ENCODE results near the gene TTLL6.

DNA sequence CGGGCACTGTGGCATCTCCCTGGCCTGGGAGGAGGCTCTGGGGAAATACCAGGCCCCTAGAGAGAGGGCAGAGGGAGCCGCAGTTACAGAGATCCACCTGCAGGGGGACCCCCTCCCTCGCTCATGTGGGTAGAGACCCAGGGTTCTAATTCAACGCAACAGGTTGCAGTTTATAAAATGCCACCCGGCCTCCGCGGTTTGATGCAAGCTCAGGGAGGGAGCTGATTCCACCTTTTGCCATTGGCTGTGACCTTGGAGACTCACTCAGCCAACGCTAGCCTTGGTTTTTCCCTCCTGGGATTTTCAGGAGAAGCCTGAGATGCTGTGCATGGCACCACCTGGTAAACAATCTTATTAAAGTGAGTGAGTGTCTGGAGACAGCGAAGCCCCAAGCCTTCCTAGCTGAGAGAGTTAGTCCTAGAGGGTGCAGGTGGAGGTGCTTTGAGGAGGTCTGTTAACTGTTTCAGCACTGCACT, 12.1 kb downstream of the TTLL6 start:
- TF ChIP-seq, protein P1, sequence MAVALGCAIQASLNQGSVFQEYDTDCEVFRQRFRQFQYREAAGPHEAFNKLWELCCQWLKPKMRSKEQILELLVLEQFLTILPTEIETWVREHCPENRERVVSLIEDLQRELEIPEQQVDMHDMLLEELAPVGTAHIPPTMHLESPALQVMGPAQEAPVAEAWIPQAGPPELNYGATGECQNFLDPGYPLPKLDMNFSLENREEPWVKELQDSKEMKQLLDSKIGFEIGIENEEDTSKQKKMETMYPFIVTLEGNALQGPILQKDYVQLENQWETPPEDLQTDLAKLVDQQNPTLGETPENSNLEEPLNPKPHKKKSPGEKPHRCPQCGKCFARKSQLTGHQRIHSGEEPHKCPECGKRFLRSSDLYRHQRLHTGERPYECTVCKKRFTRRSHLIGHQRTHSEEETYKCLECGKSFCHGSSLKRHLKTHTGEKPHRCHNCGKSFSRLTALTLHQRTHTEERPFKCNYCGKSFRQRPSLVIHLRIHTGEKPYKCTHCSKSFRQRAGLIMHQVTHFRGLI (CRISPR knock-in tag; IDR thresholded peaks at IDR 0.05): no peak
- TF ChIP-seq ZNF217 (CRISPR knock-in tag; IDR thresholded peaks at IDR 0.05): no peak
- TF ChIP-seq SMAD1 (IDR thresholded peaks at IDR 0.05; ENCODE audit: low read depth, low read length, partially characterized antibody): no peak
- no peak for TF ChIP-seq DMBX1 (CRISPR knock-in tag; IDR thresholded peaks at IDR 0.05; ENCODE audit: borderline replicate concordance)
- TF ChIP-seq CTCF (IDR thresholded peaks at IDR 0.05 in 2 of 3, conservative IDR thresholded peaks at IDR 0.05 in 1 of 3; ENCODE audit: insufficient read depth in 2 of 3, low read depth in 1 of 3, low read length in 3 of 3): peak; percentile 83 to 93 (median 92)
- no peak for TF ChIP-seq ARID2 (IDR thresholded peaks at IDR 0.05)
- TF ChIP-seq, protein P2, sequence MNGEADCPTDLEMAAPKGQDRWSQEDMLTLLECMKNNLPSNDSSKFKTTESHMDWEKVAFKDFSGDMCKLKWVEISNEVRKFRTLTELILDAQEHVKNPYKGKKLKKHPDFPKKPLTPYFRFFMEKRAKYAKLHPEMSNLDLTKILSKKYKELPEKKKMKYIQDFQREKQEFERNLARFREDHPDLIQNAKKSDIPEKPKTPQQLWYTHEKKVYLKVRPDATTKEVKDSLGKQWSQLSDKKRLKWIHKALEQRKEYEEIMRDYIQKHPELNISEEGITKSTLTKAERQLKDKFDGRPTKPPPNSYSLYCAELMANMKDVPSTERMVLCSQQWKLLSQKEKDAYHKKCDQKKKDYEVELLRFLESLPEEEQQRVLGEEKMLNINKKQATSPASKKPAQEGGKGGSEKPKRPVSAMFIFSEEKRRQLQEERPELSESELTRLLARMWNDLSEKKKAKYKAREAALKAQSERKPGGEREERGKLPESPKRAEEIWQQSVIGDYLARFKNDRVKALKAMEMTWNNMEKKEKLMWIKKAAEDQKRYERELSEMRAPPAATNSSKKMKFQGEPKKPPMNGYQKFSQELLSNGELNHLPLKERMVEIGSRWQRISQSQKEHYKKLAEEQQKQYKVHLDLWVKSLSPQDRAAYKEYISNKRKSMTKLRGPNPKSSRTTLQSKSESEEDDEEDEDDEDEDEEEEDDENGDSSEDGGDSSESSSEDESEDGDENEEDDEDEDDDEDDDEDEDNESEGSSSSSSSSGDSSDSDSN (IDR thresholded peaks at IDR 0.05; ENCODE audit: borderline replicate concordance in 1 of 2, low read depth in 2 of 2, low read length in 2 of 2): no peak
- TF ChIP-seq HOMEZ (CRISPR knock-in tag; IDR thresholded peaks at IDR 0.05): no peak
- no peak for TF ChIP-seq ZNF318 (IDR thresholded peaks at IDR 0.05; ENCODE audit: borderline replicate concordance in 1 of 2, low read depth in 1 of 2)
- TF ChIP-seq JUN (IDR thresholded peaks at IDR 0.05; ENCODE audit: borderline replicate concordance, low read depth, low read length): no peak
- no peak for TF ChIP-seq JUN (CRISPR knock-in tag; IDR thresholded peaks at IDR 0.05; ENCODE audit: borderline replicate concordance)
- no peak for TF ChIP-seq BRF1 (IDR thresholded peaks at IDR 0.05; ENCODE audit: borderline replicate concordance, extremely low read depth, insufficient read length)
- TF ChIP-seq RBM25 (IDR thresholded peaks at IDR 0.05; ENCODE audit: low read depth, low read length, severe bottlenecking): no peak
- TF ChIP-seq MITF (IDR thresholded peaks at IDR 0.05): no peak
- no peak for TF ChIP-seq MEF2A (IDR thresholded peaks at IDR 0.05; ENCODE audit: control insufficient read depth, low read depth, low read length)
